Jurkat, Clone E6-1 (cell line): Measurements from ENCODE around the gene HS6ST2.
A peak's percentile ranks its signal among the peaks of the same experiment; 100 is the strongest.

ENCODE experiments used
- DNase-seq: peaks from one replicate; pipeline ENCODE4 v3.0.0-alpha.2; 2011; ENCODE audit warnings: low read depth, low spot score
- H3K4me3 ChIP-seq: 2 replicates; pipeline ENCODE4 v1.5.1; 2011; ENCODE audit warnings: mild to moderate bottlenecking, low read length, control low read depth, moderate library complexity

HS6ST2 gene

DNA sequence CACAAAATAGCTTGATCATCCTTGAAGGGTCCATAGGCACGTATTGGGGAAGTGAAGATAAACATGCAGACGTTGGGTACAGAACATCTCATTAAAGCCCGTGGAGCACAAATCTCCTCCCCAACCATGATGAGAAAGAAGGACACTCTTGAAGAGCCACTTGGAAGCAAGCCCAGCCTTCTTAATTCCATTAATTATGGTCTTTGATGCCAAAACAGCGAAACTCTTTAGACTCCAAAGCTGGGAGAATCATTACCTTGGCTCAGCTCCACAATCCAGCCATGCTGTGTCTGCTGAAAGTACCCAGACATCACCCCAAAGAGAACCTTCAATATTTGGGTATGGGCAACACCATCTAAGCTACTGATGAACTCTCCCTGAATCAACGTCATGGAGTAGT lies 300.6 kb downstream of the HS6ST2 start:
- H3K4me3 ChIP-seq: no peak overlapping the region
- no peak for DNase-seq

DNA sequence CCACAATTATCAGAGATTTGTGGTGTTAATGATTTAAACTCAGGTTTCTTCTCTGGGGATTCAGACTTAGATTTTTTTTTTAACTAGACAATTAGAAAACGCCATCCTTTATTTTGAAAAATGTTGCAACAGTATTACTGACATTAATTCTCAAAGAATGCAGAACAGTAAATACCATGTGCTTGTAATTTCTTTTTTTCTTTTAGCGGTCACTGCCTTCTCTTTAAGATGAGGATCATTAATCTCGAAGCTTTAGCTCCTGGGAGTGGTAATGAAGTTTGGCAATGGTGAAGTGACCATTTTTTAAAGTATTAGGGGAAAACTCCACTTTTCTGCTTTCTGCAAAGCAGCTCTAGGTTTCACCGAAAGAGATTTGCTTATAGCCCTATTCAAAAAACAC lies 305.6 kb downstream of the HS6ST2 start:
- no peak for DNase-seq
- no peak overlapping the region for H3K4me3 ChIP-seq

DNA sequence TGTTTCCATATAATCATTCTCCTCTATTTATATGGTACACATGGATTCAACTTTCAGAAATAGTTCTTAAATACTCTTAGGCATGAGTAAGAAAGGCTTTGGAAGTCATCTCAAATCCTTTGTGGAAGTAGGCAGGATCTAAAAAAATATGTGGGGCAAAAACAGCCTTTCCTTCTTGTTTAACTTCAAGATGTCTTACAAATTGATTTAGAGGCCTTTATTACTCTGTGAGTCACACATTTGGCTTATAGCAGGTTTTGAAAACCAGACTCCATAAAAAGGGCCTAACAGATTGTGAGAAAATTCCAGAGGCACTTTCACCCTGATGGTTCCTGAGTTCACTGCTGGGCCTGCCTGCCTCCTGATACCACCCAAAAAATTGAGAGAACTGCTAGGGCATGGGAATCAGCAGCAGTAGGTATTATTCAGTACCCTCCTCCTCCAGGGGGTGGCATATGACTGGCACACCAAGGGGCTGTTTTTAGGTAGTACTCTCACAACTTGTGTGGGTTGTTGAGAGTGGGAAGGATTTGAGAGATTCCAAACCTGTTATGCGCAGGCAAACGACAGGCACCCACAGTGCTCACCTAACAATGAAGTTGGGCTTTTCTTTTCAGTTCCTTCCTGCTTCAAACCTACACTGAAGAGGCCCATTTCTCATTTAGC lies 306.9 kb downstream of the HS6ST2 start:
- no peak overlapping the region for H3K4me3 ChIP-seq
- no peak for DNase-seq

DNA sequence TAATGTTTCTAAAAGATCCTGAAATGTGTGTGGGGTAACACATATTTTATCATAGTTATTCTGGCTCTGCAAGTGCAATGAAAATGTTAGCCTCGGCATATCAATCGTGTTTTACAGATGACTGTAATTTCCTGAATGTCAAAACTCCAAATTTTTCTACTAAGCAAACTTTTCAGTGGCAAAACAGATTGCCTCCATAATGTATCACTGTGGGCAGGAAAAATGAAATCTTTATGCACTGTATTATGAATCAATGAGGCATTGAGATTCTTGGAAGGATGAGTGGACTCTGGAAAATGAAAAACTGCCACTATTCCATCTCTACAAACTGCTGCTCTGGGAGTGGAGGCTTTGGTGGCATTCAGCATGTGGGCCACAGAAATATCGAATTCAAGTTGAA lies 309.5 kb downstream of the HS6ST2 start:
- DNase-seq: no peak
- H3K4me3 ChIP-seq: no peak overlapping the region

DNA sequence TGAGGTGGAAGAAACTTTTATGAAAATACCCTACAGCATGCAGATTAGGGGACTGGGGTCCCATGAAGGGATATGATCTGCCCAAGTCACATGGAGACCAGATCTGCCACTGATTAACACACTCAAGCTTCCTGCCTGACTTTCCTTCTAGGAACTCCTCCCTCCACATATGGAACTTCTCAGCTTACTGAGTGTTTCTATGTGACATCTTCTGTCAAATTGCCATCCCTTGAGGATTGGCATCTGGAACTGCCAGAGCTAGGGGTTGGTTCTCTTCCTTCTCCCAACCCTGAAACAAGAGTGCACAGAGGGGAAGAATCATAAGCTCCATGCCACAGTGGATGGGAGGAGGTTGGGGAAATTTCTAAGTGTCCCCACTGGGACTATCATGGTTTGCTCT lies 319.0 kb downstream of the HS6ST2 start:
- no peak for DNase-seq

DNA sequence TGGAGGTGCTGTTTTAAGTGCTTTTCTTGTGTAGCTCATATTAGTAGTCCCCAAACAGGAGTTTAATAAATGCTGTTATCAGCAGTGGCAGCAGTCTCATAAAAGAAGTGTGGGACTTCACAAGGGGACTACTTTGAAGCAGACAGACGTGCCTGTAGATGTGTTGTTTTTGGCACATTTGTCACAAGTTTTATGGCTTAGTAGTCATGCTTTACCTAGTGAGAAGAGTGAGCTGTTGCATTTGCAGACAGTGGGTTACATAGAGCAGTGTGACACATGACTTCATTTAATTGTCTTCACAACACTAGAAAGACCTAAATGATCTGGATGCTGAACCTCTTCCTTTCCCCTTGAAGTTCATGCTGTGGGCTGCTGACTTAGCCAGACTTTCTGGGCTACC lies 320.1 kb downstream of the HS6ST2 start:
- H3K4me3 ChIP-seq: no peak overlapping the region
- no peak for DNase-seq

More for the DNA sequence above, 319.0 kb downstream of the HS6ST2 start:
- H3K4me3 ChIP-seq: no peak overlapping the region

DNA sequence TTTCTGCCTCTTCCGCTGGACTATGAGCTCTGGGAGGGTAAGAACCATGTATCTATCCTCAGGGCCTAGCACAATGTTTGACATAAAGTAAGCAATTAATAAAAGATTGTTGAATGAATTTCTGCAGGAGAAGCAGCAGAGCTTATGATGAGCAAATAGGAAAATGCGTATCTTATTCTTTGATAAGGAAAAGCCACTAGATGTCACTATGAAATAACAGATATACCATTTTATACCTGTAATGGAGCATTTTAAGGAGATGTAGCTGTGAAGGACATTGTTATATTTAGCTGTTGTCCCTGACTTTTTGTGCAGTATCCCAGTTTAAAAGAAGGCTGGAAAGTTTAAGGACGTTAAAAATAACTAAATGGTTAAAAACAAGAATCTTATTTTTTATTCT lies 322.3 kb downstream of the HS6ST2 start:
- no peak for DNase-seq
- no peak overlapping the region for H3K4me3 ChIP-seq

DNA sequence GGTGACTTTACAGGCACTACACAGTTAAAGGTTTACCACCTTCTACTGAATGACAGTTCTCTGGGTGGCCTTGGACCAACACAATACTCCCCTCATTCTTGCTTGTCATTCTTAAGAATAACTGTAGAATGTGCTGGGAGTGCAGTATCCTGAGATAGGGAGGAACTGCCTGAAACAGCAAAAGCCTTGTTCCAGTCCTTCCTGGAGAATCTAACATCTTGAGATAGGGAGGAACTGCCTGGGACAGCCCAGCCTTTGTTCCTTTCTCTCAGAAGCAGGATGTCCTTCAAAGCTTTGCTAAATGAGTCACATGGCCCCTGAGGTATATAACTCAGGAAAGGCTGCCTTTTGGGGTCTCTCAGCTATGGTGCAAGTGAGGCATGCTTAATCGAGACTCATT lies 323.9 kb downstream of the HS6ST2 start:
- no peak overlapping the region for H3K4me3 ChIP-seq
- no peak for DNase-seq

DNA sequence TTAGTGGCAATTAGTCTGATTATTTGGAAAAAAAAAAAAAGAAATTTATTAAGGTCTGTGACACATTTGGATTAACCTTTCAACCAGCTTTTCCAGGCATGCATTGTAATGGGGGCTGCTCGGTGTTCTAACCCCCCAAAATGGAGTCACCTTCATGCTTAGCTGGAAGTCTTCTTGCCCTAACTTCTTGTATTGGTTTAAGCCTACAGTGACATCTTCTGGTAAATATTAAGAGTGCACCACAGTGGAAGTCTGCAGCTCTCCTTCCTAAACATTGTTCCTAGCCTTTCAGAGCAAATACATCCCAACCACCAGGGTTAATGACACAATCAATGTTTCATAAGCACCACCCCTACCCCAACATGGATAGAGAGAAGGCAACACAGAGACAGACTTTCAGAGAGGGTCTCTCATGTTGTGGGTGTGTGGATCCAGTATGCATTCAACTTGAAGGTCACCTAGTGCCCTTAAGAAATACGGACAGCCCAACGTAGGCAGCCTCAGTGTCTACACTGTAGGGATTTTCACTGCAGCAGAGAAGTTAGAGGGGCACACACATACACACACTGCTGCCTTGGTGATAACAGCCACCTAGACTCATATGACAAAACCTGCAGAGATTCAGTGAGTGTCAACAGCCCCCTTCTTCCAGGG lies 326.7 kb downstream of the HS6ST2 start:
- peak; percentile 21 for DNase-seq
- H3K4me3 ChIP-seq: no peak overlapping the region

DNA sequence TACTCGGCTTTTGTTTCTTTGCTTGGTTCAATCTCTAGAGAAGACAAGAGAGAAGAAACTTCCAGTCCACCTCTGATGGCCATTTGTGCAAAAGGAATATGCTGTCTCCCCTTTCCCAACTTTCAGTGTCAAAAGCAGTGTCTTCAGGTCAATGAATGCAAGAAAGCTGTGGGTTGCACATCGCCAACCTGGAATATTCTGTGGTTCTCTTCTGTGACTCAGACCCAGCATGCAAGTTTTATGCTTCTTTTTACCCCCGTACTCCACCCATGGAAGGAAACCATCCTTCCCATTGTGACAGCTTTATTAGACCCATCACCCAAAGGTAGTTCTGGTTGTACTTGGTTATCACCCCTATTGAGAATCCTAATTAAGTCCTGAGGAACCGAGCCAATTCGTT lies 334.0 kb downstream of the HS6ST2 start:
- DNase-seq: no peak
- H3K4me3 ChIP-seq: no peak overlapping the region

DNA sequence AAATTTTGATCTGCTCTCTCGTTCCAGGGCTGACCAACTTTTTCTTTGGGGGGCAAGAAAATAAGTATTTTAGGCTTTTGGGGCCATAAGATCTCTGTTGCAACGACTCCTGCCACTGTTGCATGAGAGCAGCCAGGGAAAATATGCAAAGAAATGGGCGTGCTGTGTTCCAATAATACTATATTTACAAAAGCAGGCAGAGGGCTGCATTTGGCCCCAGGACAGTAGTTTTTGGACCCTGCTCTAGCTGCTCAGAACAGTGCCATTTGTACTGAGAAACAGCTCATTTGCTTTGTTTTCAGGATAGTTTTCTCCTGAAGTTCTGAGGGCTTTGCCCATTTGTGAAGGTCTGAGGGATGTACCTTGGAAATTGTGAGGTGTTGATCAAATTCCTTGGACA lies 334.5 kb downstream of the HS6ST2 start:
- DNase-seq: no peak
- no peak overlapping the region for H3K4me3 ChIP-seq

DNA sequence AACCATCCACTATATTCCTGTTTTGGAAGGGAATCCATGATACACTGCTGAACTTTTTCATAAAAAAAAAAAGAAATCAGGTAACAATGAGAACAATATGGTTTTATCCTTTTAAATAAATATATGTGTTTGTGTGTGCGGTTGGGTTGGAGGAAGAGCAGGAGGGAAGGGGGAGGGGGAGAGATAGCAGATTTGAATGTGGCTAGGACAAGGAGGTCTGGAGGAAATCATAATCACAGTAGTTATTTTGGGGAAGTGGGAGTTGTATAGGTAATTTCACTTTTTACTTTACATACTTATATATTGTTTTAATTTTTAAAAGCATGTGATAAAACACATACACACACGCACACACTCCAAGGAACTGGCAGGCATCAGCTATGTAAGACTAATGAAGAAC lies 335.1 kb downstream of the HS6ST2 start:
- H3K4me3 ChIP-seq: no peak overlapping the region
- DNase-seq: no peak

DNA sequence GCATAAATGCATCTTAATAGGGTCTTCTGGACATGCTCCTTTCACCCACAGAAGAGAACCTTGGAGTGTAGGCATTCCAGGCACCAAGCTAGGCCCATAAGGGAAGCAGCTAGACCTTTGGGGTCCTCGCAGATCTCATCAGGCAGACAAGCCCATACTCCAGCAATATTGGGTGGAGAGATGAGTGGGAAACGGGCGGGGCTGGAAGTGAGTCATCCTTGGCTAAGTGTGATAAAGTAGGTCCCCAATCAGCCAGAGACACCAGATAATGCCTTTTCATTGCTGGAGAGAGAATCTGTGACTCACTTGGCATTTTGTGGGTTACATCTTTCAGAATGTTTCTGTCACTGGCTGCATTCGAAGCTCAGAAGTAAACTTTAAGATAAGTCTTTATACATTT lies 336.3 kb downstream of the HS6ST2 start:
- no peak for DNase-seq
- H3K4me3 ChIP-seq: no peak overlapping the region

DNA sequence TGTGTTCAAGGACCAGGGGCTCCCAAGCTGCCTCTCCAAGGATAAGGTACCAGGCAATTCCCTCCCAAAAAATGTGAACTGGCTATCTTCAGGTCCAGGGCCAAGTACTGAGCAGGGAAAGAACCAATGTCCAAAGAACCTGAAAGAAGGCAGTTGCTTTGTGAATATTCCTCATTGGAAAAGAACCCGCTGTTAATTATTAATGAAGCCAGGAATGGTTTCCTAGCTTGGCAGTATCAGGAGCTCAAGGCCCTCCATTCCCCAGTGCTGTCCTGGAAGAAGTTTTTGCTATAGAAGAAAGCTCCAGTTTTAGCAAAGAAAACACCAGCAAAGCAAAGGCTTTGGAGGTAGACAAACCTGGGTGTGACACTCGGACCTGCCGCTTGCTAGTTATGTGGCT lies 339.6 kb downstream of the HS6ST2 start:
- H3K4me3 ChIP-seq: no peak overlapping the region
- DNase-seq: no peak

DNA sequence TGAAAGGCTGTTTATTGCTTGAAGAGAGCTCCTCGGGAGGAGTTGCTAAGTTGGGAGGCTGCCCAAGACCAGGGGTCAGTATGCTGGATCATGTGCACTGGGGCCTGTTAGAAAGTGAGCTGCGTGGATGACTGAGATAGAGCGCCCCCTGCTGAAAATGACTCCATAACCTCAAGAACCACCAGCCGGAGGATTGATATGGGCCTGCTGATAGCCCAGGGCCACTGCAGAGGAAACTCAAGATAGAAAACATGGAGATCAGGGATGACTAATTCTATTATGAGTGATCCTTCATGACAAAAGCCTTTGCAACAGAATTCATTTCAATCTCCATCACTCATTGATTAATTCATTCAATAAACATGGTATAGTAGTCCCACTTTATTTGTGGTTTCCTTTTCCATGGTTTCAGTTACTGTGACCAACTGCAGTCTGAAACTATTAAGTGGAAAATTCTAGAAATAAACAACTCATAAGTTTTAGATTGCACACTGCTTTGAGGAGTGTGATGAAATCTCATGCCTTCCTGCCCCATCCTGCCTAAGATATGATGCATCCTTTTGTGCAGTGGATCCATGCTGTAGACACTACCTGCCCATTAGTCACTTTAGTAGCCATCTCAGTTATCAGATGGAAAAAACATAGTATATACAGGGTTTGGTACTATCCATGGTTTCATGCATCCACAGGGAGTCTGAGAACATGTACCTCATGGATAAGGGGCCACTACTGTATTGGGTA lies 342.9 kb downstream of the HS6ST2 start:
- no peak overlapping the region for H3K4me3 ChIP-seq
- no peak for DNase-seq

DNA sequence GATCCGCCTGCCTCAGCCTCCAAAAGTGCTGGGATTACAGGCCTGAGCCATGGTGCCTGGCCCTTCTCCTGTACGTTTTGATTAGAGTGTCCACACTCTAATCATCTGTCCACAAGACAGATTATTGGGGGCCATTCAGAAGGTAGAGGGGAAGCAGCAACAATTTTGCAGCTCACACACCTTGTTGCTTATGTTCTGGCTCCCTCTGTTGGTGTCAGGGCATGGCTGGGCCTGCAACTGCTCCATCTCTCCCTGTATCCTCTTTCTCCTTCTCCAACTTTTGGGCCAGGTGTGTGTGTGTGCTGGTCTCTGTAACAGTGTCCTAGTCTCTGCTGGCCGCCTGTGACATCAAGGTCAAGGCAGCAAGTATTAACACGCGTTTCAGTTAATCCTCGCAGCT lies 344.1 kb downstream of the HS6ST2 start:
- H3K4me3 ChIP-seq: no peak overlapping the region
- DNase-seq: no peak

DNA sequence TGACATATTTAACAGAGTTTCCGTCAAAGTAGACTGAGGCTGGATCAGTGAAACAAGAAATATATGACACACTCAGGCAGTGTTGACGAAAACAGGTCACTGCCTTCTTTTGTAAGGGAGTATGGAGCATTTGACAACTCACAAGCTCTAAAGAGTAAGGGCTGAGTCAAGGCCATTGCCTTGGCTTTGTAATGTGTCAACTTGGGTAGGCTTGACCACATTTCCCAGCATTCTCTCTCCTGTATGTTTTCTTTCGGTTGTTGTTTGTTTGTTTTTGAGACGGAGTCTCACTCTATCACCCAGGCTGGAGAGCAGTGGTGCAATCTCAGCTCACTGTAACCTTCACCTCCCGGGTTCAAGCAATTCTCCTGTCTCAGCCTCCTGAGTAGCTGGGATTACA lies 344.6 kb downstream of the HS6ST2 start:
- H3K4me3 ChIP-seq: no peak overlapping the region
- DNase-seq: no peak

DNA sequence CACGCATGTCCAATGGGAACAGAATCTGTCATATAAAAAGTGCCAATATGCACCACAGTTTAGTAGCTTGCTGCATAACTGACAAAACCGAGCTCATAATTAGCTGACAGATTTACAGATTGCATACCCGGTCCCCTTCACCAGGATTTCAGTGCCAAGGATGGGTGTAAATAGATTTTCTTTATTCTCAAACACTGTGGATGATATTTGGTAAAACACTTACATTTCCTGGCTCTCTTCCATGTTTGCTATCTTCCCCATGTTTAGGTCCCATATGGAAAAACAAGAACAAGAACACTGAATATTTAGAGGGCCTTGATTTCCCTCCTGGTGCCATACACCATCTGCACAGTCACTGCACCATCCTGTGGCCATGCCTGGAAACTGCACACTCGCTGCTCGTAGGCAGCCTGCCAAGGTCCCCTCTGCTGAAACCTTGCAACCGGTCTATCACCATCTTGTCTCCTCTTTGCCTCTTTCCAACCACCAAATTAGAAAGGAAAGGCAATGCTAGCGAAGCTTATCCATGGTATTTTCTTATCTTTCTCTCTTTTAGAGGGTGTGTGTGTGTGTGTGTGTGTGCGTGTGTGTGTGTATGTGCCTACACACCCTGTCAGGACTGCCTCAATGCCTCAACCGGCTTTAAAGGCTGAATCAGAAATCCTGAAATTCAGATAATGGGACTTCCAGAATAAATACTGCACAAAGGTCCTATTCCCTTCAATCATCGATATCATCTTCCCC lies 345.4 kb downstream of the HS6ST2 start:
- DNase-seq: no peak
- no peak overlapping the region for H3K4me3 ChIP-seq

DNA sequence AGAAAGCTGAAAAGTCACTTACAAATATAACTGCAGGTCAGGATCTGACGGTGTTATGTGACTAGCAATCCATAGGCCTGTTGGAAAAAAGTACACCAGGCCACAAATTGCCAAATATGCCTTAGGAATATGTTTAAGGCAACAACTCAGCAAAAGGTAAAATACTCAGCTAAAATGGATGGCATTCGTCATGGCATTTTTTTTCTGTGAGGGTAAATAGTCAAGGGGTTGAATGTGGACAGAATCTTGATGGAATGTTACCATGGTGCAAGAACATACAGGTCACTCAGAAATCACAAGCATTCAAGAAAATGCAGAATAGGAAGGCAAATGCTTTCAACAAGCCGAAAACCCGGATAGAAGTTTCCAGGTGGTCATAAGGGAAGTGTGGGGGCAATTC lies 347.9 kb downstream of the HS6ST2 start:
- no peak for DNase-seq
- H3K4me3 ChIP-seq: no peak overlapping the region

DNA sequence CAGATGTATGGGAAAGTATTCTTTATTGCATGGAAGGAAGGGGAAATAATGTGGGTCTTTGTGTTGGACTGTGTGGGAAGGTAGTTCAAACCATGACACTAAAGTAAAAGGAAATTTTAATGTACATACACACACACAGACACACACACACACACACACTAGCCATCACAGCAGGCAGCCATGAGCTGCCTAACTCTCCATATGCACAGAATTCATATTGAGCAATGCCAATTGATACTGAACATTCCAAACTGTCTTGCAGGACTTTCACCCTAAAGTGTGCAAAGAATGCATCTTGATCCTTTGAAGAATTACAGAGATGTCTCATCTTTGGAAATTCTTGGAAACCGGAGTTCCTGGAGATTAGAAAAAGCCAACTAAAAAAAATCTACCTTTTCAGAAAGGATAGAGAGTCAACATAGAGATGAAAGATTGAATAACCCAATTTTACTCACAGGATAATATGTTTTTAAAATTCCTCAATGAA lies 349.0 kb downstream of the HS6ST2 start:
- H3K4me3 ChIP-seq: no peak overlapping the region
- DNase-seq: no peak
